ENCODE results near the gene POLR2F. TPM values are rescaled to one million over a fixed set of nuclear protein-coding genes. Genes with fewer than 3 reads are reported as not detected.
A peak's percentile ranks its signal among the peaks of the same experiment; 100 is the strongest.

Gene POLR2F
- total RNA-seq, 1 experiment from 2014 or later = 167 TPM

- DNase-seq = no peak
- H3K9me3 ChIP-seq = no peaks in the 10 kb centered on the region
- H3K27me3 ChIP-seq = no peaks in the 10 kb centered on the region
- peaks cover 41% of the 10 kb centered on the region for H3K36me3 ChIP-seq
- H3K4me3 ChIP-seq = no peak overlapping the region
Measured at GRCh38 chr22:37920126-37920525, 33.4 kb upstream of the POLR2F start.

GRCh38 chr22:37922191-37922590, 31.3 kb upstream of the POLR2F start:
- Histone ChIP-seq H3K9me3 (no peaks in the 10 kb centered on the region), H3K36me3 (peaks cover 41% of the 10 kb centered on the region), H3K27me3 (no peaks in the 10 kb centered on the region), H3K4me3 (no peak overlapping the region)
- no peak for DNase-seq

GRCh38 chr22:37923927-37924326, 29.6 kb upstream of the POLR2F start:
- Histone ChIP-seq H3K36me3 (peaks cover 33% of the 10 kb centered on the region), H3K4me3 (no peak overlapping the region), H3K9me3 (no peaks in the 10 kb centered on the region), H3K27me3 (no peaks in the 10 kb centered on the region)
- DNase-seq = no peak

- DNase-seq = no peak
- no peaks in the 10 kb centered on the region for H3K9me3 ChIP-seq
- H3K36me3 ChIP-seq = peaks cover 32% of the 10 kb centered on the region
- H3K27me3 ChIP-seq = no peaks in the 10 kb centered on the region
- no peak overlapping the region for H3K4me3 ChIP-seq
Measured at GRCh38 chr22:37924386-37925065, 29.0 kb upstream of the POLR2F start.

- no peaks in the 10 kb centered on the region for H3K9me3 ChIP-seq
- no peaks in the 10 kb centered on the region for H3K27me3 ChIP-seq
- peaks cover 33% of the 10 kb centered on the region for H3K36me3 ChIP-seq
- DNase-seq = no peak
- no peak overlapping the region for H3K4me3 ChIP-seq
Measured at GRCh38 chr22:37925330-37925729, 28.2 kb upstream of the POLR2F start.

- Histone ChIP-seq H3K36me3 (peaks cover 34% of the 10 kb centered on the region), H3K27me3 (no peaks in the 10 kb centered on the region), H3K9me3 (no peaks in the 10 kb centered on the region), H3K4me3 (no peak overlapping the region)
- DNase-seq = no peak
Measured at GRCh38 chr22:37925767-37926166, 27.7 kb upstream of the POLR2F start.

GRCh38 chr22:37926358-37926757, 27.1 kb upstream of the POLR2F start:
- Histone ChIP-seq H3K36me3 (peaks cover 31% of the 10 kb centered on the region), H3K9me3 (no peaks in the 10 kb centered on the region), H3K4me3 (no peak overlapping the region), H3K27me3 (no peaks in the 10 kb centered on the region)
- no peak for DNase-seq

- Histone ChIP-seq H3K36me3 (peaks cover 37% of the 10 kb centered on the region), H3K27me3 (no peaks in the 10 kb centered on the region), H3K4me3 (no peak overlapping the region), H3K9me3 (no peaks in the 10 kb centered on the region)
- DNase-seq = no peak
Measured at GRCh38 chr22:37926771-37927636, 26.5 kb upstream of the POLR2F start.

- Histone ChIP-seq H3K27me3 (no peaks in the 10 kb centered on the region), H3K4me3 (no peak overlapping the region), H3K9me3 (no peaks in the 10 kb centered on the region), H3K36me3 (peaks cover 40% of the 10 kb centered on the region)
- DNase-seq = no peak
Measured at GRCh38 chr22:37927637-37927936, 25.9 kb upstream of the POLR2F start.

- peaks cover 42% of the 10 kb centered on the region for H3K36me3 ChIP-seq
- no peaks in the 10 kb centered on the region for H3K9me3 ChIP-seq
- no peak for DNase-seq
- no peak overlapping the region for H3K4me3 ChIP-seq
- H3K27me3 ChIP-seq = no peaks in the 10 kb centered on the region
Measured at GRCh38 chr22:37929390-37929789, 24.1 kb upstream of the POLR2F start.

- no peaks in the 10 kb centered on the region for H3K27me3 ChIP-seq
- no peaks in the 10 kb centered on the region for H3K9me3 ChIP-seq
- H3K4me3 ChIP-seq = no peak overlapping the region
- DNase-seq = no peak
- H3K36me3 ChIP-seq = peaks cover 40% of the 10 kb centered on the region
Measured at GRCh38 chr22:37930270-37930951, 23.1 kb upstream of the POLR2F start.

GRCh38 chr22:37930952-37931440, 22.5 kb upstream of the POLR2F start:
- DNase-seq = no peak
- no peak overlapping the region for H3K4me3 ChIP-seq
- H3K9me3 ChIP-seq = no peaks in the 10 kb centered on the region
- H3K36me3 ChIP-seq = peaks cover 43% of the 10 kb centered on the region
- H3K27me3 ChIP-seq = no peaks in the 10 kb centered on the region

- Histone ChIP-seq H3K9me3 (no peaks in the 10 kb centered on the region), H3K36me3 (peaks cover 47% of the 10 kb centered on the region), H3K27me3 (no peaks in the 10 kb centered on the region), H3K4me3 (no peak overlapping the region)
- DNase-seq = no peak
Measured at GRCh38 chr22:37931893-37932389, 21.6 kb upstream of the POLR2F start.

- Histone ChIP-seq H3K4me3 (no peak overlapping the region), H3K36me3 (peaks cover 44% of the 10 kb centered on the region)
- no peak for DNase-seq
Measured at GRCh38 chr22:37932401-37932800, 21.1 kb upstream of the POLR2F start.

GRCh38 chr22:37932821-37933578, 20.5 kb upstream of the POLR2F start:
- no peak for DNase-seq
- peaks cover 50% of the 10 kb centered on the region for H3K36me3 ChIP-seq
- H3K27me3 ChIP-seq = no peaks in the 10 kb centered on the region
- no peaks in the 10 kb centered on the region for H3K9me3 ChIP-seq
- H3K4me3 ChIP-seq = no peak overlapping the region

More at GRCh38 chr22:37932401-37932800, 21.1 kb upstream of the POLR2F start:
- Histone ChIP-seq H3K9me3 (no peaks in the 10 kb centered on the region), H3K27me3 (no peaks in the 10 kb centered on the region)

- no peaks in the 10 kb centered on the region for H3K9me3 ChIP-seq
- peak; percentile 91 for DNase-seq
- H3K36me3 ChIP-seq = peaks cover 53% of the 10 kb centered on the region
- H3K4me3 ChIP-seq = no peak overlapping the region
- no peaks in the 10 kb centered on the region for H3K27me3 ChIP-seq
Measured at GRCh38 chr22:37933711-37934376, 19.7 kb upstream of the POLR2F start.

All from MG63 (cell line).